ENCODE results near the gene OR51B6.

GRCh38 chr11:5324197-5324596 is 27.1 kb upstream of the OR51B6 start, which contains the start of gene OR51B2:
- TF ChIP-seq CTCF (IDR thresholded peaks at IDR 0.05) (no peak), POLR2A (IDR thresholded peaks at IDR 0.05) (no peak)
